WI38 (cell line): ENCODE measurements around the gene CNP.

ENCODE experiments used
- H3K4me3 ChIP-seq: 2 replicates; pipeline ENCODE4 v1.5.1; 2011; ENCODE audit warnings: low read depth, mild to moderate bottlenecking, control low read depth, low read length
- TF ChIP-seq, protein P1 (sequence below): IDR thresholded peaks from 2 replicates; pipeline ENCODE4 v1.5.1; 2012; ENCODE audit warnings: low read depth, mild to moderate bottlenecking, control low read depth, low read length

The CNP gene

DNA sequence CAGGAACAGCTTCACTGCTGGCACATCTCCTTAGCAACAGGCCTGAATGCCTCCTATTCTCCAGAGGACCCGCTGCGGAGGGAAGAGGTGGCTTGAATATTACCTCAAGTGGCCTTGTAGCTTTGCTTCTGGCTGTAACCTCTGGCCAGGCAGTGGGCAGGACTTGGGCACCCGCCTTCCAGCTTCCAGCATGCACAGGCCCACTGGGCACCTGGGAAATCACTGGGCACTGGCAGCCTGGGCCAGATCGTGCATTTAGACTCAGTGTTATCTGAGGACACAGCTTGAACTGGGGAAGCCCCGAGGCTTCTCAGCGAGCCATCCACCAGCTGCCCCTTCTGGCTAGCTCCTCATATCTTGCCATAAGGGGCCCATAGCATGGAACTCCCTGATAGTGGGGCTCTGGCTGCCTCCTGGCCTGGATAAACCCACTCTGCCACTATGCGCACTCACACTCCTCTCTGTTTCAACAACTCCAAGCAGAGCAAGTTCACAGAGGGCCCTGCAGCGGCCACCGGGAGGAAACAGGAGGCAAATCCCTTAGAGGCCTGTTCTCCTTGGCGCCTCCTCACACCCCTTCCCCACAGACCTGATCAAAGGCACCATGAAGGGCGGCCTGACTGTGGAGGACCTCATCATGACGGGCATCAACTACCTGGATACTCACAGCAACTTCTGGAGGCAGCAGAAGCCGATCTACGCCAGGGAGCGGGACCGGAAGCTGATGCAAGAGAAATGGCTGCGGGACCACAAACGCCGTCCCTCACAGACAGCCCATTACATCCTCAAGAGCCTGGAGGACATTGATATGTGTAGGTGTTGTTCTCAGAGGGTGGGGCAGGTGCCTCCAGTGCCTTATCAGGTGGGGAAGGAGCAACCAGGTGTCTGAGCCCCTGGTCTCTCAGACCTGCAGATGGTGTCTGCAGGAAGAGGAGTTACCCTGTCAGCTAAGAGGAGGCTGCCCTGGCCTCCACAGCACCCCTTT, 28.3 kb upstream of the CNP start:
- TF ChIP-seq, protein P1, sequence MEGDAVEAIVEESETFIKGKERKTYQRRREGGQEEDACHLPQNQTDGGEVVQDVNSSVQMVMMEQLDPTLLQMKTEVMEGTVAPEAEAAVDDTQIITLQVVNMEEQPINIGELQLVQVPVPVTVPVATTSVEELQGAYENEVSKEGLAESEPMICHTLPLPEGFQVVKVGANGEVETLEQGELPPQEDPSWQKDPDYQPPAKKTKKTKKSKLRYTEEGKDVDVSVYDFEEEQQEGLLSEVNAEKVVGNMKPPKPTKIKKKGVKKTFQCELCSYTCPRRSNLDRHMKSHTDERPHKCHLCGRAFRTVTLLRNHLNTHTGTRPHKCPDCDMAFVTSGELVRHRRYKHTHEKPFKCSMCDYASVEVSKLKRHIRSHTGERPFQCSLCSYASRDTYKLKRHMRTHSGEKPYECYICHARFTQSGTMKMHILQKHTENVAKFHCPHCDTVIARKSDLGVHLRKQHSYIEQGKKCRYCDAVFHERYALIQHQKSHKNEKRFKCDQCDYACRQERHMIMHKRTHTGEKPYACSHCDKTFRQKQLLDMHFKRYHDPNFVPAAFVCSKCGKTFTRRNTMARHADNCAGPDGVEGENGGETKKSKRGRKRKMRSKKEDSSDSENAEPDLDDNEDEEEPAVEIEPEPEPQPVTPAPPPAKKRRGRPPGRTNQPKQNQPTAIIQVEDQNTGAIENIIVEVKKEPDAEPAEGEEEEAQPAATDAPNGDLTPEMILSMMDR: no peak
- no peak overlapping the region for H3K4me3 ChIP-seq

DNA sequence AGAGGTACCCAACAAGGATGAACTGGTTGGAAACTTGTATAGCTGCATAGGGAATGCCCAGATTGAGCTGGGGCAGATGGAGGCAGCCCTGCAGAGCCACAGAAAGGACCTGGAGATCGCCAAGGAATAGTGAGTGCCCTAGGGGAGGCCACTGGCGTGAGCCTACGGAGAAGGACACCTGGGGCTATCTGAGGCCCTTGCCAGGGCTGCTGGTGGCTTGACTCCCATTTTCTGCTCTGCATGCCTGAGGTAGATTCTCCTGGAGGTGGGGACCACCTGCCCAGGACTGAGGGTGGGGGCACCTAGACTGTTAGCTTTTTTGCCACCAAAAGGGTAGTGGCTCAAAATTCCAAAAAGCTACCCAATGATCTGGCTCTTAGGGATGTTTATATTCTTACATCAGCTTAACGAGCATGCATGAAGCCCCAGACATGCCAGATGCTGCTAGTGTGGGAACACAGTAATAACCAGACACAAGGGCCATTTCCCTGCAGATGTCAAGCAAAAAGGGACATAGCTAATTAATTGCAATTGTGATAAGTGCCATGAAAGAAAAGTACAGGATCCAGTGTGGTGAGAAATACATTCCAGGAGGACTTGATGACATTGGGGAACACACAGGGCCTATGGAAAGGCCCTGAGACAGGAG, 27.4 kb upstream of the CNP start:
- H3K4me3 ChIP-seq: no peak overlapping the region

DNA sequence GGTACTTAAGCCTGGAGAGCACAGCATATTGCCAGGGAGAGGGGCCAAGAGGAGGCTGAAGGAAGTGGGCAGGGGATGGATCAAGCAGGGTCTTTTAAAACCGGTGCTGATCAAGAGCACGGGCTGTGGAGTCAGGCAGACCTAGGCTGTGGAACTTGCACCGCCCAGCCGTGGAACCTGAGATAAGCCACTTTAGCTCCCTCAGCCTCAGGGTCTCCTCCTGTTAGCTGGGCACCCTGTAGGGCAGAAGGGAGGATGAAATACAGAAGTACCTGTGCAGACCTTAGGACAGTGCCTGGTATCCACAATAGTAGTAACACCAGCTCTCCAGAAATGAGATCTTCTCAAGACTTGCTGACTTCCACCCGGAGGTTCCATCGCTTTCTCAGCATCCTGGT, 26.9 kb upstream of the CNP start:
- H3K4me3 ChIP-seq: no peak overlapping the region
- TF ChIP-seq, protein P1: no peak

More for the DNA sequence above, 27.4 kb upstream of the CNP start:
- TF ChIP-seq, protein P1: no peak

DNA sequence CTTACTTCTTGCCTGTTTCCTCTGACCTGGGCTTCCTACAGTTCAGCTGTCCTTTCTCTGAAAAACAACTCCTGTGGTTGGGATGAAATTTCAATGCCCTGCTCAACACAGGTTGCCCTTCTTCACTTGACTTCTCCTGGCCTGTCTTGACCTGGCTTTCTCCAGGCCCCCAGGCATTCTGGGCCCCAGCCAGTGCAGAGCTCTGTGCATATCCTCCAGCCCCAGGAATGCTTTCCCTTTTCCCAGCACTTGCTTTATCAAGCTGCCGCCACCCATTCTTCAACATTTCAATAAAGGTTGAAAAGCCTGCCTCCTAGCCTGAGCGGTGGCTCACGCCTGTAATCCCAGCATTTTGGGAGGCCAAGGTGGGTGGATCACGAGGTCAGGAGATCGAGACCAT, 25.4 kb upstream of the CNP start:
- TF ChIP-seq, protein P1: no peak

DNA sequence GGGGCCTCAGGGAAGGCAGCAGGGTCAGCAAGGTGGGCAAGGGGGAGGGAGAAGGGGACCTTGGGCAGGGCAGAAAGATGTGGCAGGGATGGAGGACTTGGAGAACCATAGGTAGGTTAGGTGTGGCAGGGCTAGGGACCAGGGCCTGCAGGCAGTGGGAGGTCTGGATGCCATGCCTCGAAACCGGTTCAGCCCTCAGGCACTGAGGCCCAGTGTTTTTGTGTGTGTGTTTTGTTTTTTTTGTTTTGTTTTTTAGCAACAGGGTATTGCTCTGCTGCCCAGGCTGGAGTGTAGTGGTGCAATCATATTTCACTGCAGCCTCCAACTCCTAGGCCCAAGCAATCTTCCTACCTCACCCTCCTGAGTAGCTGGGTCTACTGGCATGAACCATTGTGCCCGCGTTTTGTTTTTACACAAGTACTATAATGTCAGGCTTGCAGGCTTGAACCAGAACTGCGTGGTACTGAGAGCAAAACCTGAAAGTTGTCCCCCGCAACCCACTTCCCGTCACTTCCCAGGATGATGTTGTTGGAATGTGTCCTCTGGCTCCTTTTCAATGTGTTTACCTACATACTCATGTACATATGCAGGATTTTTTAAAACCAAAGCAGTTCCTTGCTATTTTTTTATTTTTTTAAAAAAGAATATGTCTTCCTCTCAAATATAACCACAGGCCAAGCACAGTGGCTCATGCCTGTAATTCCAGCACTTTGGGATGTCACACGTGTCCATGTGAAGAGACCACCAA, 23.8 kb upstream of the CNP start:
- H3K4me3 ChIP-seq: no peak overlapping the region
- TF ChIP-seq, protein P1: no peak

More for the DNA sequence above, 25.4 kb upstream of the CNP start:
- no peak overlapping the region for H3K4me3 ChIP-seq

DNA sequence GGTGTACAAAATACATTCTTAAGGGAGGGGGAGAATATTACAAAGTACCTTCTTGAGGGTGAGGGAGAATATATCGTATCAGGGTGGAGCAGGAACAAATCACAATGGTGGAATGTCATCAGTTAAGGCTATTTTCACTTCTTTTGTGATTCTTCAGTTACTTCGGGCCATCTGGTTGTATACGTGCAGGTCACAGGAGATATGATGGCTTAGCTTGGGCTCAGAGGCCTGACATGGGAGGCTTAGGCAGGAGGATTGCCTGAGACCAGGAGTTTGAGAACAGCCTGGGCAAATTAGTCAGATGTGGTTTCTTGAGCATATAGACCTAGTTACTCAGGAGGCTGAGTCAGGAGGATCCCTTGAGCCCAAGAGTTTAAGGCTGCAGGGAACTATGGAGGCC, 23.1 kb upstream of the CNP start:
- TF ChIP-seq, protein P1: no peak
- H3K4me3 ChIP-seq: no peak overlapping the region

DNA sequence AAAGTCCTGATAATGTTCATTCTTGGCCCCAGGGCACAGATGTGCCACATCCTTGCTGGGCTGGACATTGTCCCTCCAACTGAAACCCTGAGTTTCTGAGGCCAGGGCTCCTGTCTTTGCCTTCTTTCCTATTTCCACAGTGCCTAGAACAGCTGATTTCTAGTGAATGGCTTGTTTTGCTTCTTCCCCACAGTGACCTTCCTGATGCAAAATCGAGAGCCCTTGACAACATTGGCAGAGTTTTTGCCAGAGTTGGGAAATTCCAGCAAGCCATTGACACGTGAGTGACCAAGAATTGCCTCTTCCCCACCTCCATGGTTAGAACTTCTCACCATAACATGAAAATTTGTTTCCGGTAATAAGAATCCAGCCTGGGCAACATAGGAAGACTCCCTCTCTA, 21.7 kb upstream of the CNP start:
- TF ChIP-seq, protein P1: no peak
- no peak overlapping the region for H3K4me3 ChIP-seq
